ENCODE results near the gene KIF5C. TPM values are rescaled to one million over a fixed set of nuclear protein-coding genes. Genes with fewer than 3 reads are reported as not detected.

The KIF5C gene
- total RNA-seq, 4 donors from 2014 or later = 0.51 to 2.8 (median 2.0) TPM

- Histone ChIP-seq H3K9me3 (peaks cover 0 to 7% (median 0%) of the 10 kb centered on the region in 3 donors), H3K27me3 (no peaks in the 10 kb centered on the region), H3K27ac (no peak overlapping the region), H3K4me1 (no peaks in the 10 kb centered on the region), H3K4me3 (no peak overlapping the region), H3K36me3 (no peaks in the 10 kb centered on the region)
- ATAC-seq (no peak), DNase-seq (no peak)
- intact Hi-C loops (cut with DNase I; ENCODE audit: low total_unique reads) (no loop called here), in situ Hi-C loops (cut with MboI; ENCODE audit: low sequenced_read_pairs in 4 of 4) (no loop called here)
- no peak for TF ChIP-seq CTCF (IDR thresholded peaks at IDR 0.05 in 4 of 5, conservative IDR thresholded peaks at IDR 0.05 in 1 of 5)
- no peak for TF ChIP-seq POLR2A (IDR thresholded peaks at IDR 0.05)
Measured at GRCh38 chr2:148920559-148920958, 45.5 kb downstream of the KIF5C start.

GRCh38 chr2:148922062-148922461 is 47.0 kb downstream of the KIF5C start:
- ATAC-seq (no peak), DNase-seq (no peak)
- H3K4me3 ChIP-seq = no peak overlapping the region
- no peaks in the 10 kb centered on the region for H3K27me3 ChIP-seq
- H3K36me3 ChIP-seq = no peaks in the 10 kb centered on the region
- H3K27ac ChIP-seq = no peak overlapping the region
- intact Hi-C loops (cut with DNase I; ENCODE audit: low total_unique reads) = no loop called here
- H3K9me3 ChIP-seq = peaks cover 0 to 7% (median 0%) of the 10 kb centered on the region in 3 donors
- TF ChIP-seq CTCF (IDR thresholded peaks at IDR 0.05 in 4 of 5, conservative IDR thresholded peaks at IDR 0.05 in 1 of 5) = no peak
- TF ChIP-seq POLR2A (IDR thresholded peaks at IDR 0.05) = no peak
- in situ Hi-C loops (cut with MboI; ENCODE audit: low sequenced_read_pairs in 4 of 4) = no loop called here
- H3K4me1 ChIP-seq = no peaks in the 10 kb centered on the region

- DNase-seq = no peak
- no peak for TF ChIP-seq CTCF (IDR thresholded peaks at IDR 0.05 in 4 of 5, conservative IDR thresholded peaks at IDR 0.05 in 1 of 5)
- TF ChIP-seq POLR2A (IDR thresholded peaks at IDR 0.05) = no peak
- Histone ChIP-seq H3K36me3 (no peaks in the 10 kb centered on the region), H3K27me3 (no peaks in the 10 kb centered on the region), H3K27ac (no peak overlapping the region), H3K4me1 (no peaks in the 10 kb centered on the region), H3K4me3 (no peak overlapping the region), H3K9me3 (peaks cover 0 to 7% (median 0%) of the 10 kb centered on the region in 3 donors)
- intact Hi-C loops (cut with DNase I; ENCODE audit: low total_unique reads) (no loop called here), in situ Hi-C loops (cut with MboI; ENCODE audit: low sequenced_read_pairs in 4 of 4) (no loop called here)
- no peak for ATAC-seq
Measured at GRCh38 chr2:148922776-148923475, 47.9 kb downstream of the KIF5C start.

- no peaks in the 10 kb centered on the region for H3K9me3 ChIP-seq
- no peaks in the 10 kb centered on the region for H3K36me3 ChIP-seq
- ATAC-seq (no peak), DNase-seq (no peak)
- H3K4me1 ChIP-seq = no peaks in the 10 kb centered on the region
- intact Hi-C loops (cut with DNase I; ENCODE audit: low total_unique reads) = no loop called here
- in situ Hi-C loops (cut with MboI; ENCODE audit: low sequenced_read_pairs in 4 of 4) = no loop called here
- H3K27me3 ChIP-seq = no peaks in the 10 kb centered on the region
- no peak overlapping the region for H3K27ac ChIP-seq
- TF ChIP-seq POLR2A (IDR thresholded peaks at IDR 0.05) (no peak), CTCF (IDR thresholded peaks at IDR 0.05 in 4 of 5, conservative IDR thresholded peaks at IDR 0.05 in 1 of 5) (no peak)
- H3K4me3 ChIP-seq = no peak overlapping the region
Measured at GRCh38 chr2:148924514-148925178, 49.6 kb downstream of the KIF5C start.

Data from gastrocnemius medialis (tissue), 4 donors.